ENCODE results near the gene VWA2.

The VWA2 gene

GRCh38 chr10:114294549-114294948 is 55.5 kb downstream of the VWA2 start:
- no peak for DNase-seq (ENCODE audit: low read depth, low spot score)

- no peak for DNase-seq (ENCODE audit: low read depth, low spot score)
These were observed 56.3 kb downstream of the VWA2 start for GRCh38 chr10:114295393-114295792.

GRCh38 chr10:114297136-114297705 is 58.2 kb downstream of the VWA2 start:
- DNase-seq (ENCODE audit: low read depth, low spot score): no peak

GRCh38 chr10:114300036-114300645 is 61.1 kb downstream of the VWA2 start:
- no peak for DNase-seq (ENCODE audit: low read depth, low spot score)

- no peak for DNase-seq (ENCODE audit: low read depth, low spot score)
These were observed 62.1 kb downstream of the VWA2 start for GRCh38 chr10:114301177-114301576.

- no peak for DNase-seq (ENCODE audit: low read depth, low spot score)
These were observed 63.1 kb downstream of the VWA2 start for GRCh38 chr10:114301951-114302710.

GRCh38 chr10:114303556-114303955 is 64.5 kb downstream of the VWA2 start:
- no peak for DNase-seq (ENCODE audit: low read depth, low spot score)

GRCh38 chr10:114304017-114304570 is 65.0 kb downstream of the VWA2 start:
- DNase-seq (ENCODE audit: low read depth, low spot score): peak; percentile 43

- peak; percentile 21 for DNase-seq (ENCODE audit: low read depth, low spot score)
These were observed 65.7 kb downstream of the VWA2 start for GRCh38 chr10:114304571-114305421.

GRCh38 chr10:114305521-114305925 is 66.5 kb downstream of the VWA2 start:
- DNase-seq (ENCODE audit: low read depth, low spot score): no peak

- no peak for DNase-seq (ENCODE audit: low read depth, low spot score)
These were observed 67.3 kb downstream of the VWA2 start for GRCh38 chr10:114306116-114306973.

- no peak for DNase-seq (ENCODE audit: low read depth, low spot score)
These were observed 68.7 kb downstream of the VWA2 start for GRCh38 chr10:114307731-114308130.

GRCh38 chr10:114308531-114309363 is 69.7 kb downstream of the VWA2 start:
- no peak for DNase-seq (ENCODE audit: low read depth, low spot score)

GRCh38 chr10:114309364-114309651 is 70.3 kb downstream of the VWA2 start:
- DNase-seq (ENCODE audit: low read depth, low spot score): no peak

- no peak for DNase-seq (ENCODE audit: low read depth, low spot score)
These were observed 71.3 kb downstream of the VWA2 start for GRCh38 chr10:114310346-114310745.

- DNase-seq (ENCODE audit: low read depth, low spot score): no peak
These were observed 72.0 kb downstream of the VWA2 start for GRCh38 chr10:114311023-114311422.

- DNase-seq (ENCODE audit: low read depth, low spot score): no peak
These were observed 72.6 kb downstream of the VWA2 start for GRCh38 chr10:114311496-114312209.

GRCh38 chr10:114313139-114313538 is 74.1 kb downstream of the VWA2 start:
- no peak for DNase-seq (ENCODE audit: low read depth, low spot score)

- DNase-seq (ENCODE audit: low read depth, low spot score): no peak
These were observed 74.8 kb downstream of the VWA2 start for GRCh38 chr10:114313866-114314265.
